A549 (cell line): ENCODE measurements around the gene POLDIP3. TPM values are rescaled to one million over a fixed set of nuclear protein-coding genes. Genes with fewer than 3 reads are reported as not detected.

ENCODE experiments used
- ATAC-seq, 2 experiments: fragments of 200-7000 bp in 1 of 2; fragments of >200 bp in 1 of 2; cut with Nextera tagmentation in 1 of 2; cut with Tn5 transposase in 1 of 2; 3 replicates each; pipeline versions ENCODE4 v1.8.0 to v1.9.1; 2018 to 2020; ENCODE audit warnings: mild to moderate bottlenecking in 1 of 2, moderate library complexity in 1 of 2
- CTCF ChIA-PET: fragments of 300-600 bp; sonication (Branson Sonifier 250); formaldehyde crosslinking; extraction: SDS; loops from one replicate; lab custom pipeline; 2021; ENCODE audit warnings: antibody characterized with exemption, inconsistent platforms; lab: Yijun Ruan, JAX
- POLR2A ChIA-PET: fragments of 350-600 bp; formaldehyde crosslinking; extraction: SDS; loops from one replicate; lab custom pipeline; 2021; ENCODE audit warnings: antibody characterized with exemption, inconsistent platforms; lab: Yijun Ruan, JAX
- DNase-seq, 2 experiments: peaks; one replicate each; pipeline versions ENCODE4 v3.0.0 to v3.0.0-alpha.2; 2011 to 2016; ENCODE audit warnings: low read depth in 1 of 2, low spot score in 1 of 2
- FAIRE-seq: peaks from 2 replicates; lab custom pipeline; 2011; peaks lifted over from hg19 to GRCh38; lab: Jason Lieb, UNC
- H3K27ac ChIP-seq, 2 experiments: fragments of >200 bp; sonication (Bioruptor Twin); formaldehyde crosslinking; 3 replicates each; pipeline ENCODE4 v1.5.1; 2016 to 2017
- H3K4me1 ChIP-seq: fragments of >200 bp; sonication (Bioruptor Twin); formaldehyde crosslinking; 3 replicates; pipeline ENCODE4 v1.6.1; 2016
- H3K4me2 ChIP-seq: fragments of >200 bp; sonication (Bioruptor Twin); formaldehyde crosslinking; 3 replicates; pipeline ENCODE4 v1.6.1; 2016
- H3K4me3 ChIP-seq: fragments of >200 bp; sonication (Bioruptor Twin); formaldehyde crosslinking; 3 replicates; pipeline ENCODE4 v1.5.1; 2016
- H3K9me3 ChIP-seq: fragments of >200 bp; sonication (Bioruptor Twin); formaldehyde crosslinking; 3 replicates; pipeline ENCODE4 v1.6.1; 2016
- CBX2 ChIP-seq: fragments of 200-600 bp; sonication (generic); IDR thresholded peaks from 2 replicates; pipeline ENCODE4 v1.6.1; 2016; ENCODE audit warnings: low read depth, mild to moderate bottlenecking, borderline replicate concordance
- CHD2 ChIP-seq: fragments of 150-350 bp; IDR thresholded peaks from 2 replicates; pipeline ENCODE4 v1.6.1; 2014; ENCODE audit warnings: low read length; ENCODE audit not compliant: partially characterized antibody
- CHD4 ChIP-seq: fragments of 200-600 bp; sonication (generic); IDR thresholded peaks from 2 replicates; pipeline ENCODE4 v1.6.1; 2016; ENCODE audit warnings: antibody characterized with exemption, mild to moderate bottlenecking, borderline replicate concordance
- EHF ChIP-seq: fragments of 250-450 bp; sonication (Bioruptor Pico); IDR thresholded peaks from 2 replicates; pipeline ENCODE4 v1.5.0; 2020; ENCODE audit warnings: mild to moderate bottlenecking
- EHMT2 ChIP-seq: fragments of 200-600 bp; sonication (generic); IDR thresholded peaks from 2 replicates; pipeline ENCODE4 v1.6.1; 2016; ENCODE audit warnings: antibody characterized with exemption, low read depth, mild to moderate bottlenecking, moderate library complexity
- EP300 ChIP-seq, 2 experiments: fragments of >200 bp; sonication (Bioruptor Twin); formaldehyde crosslinking; IDR thresholded peaks; 2 replicates in 1 of 2; 3 replicates in 1 of 2; pipeline ENCODE4 v1.6.1; 2016 to 2017
- ESRRA ChIP-seq: fragments of 150-350 bp; IDR thresholded peaks from 2 replicates; pipeline ENCODE4 v1.6.1; 2014; ENCODE audit warnings: mild to moderate bottlenecking, low read length, borderline replicate concordance
- GATA3 ChIP-seq: IDR thresholded peaks from 2 replicates; pipeline ENCODE4 v1.6.1; 2012; ENCODE audit warnings: borderline replicate concordance
- HOXA7 ChIP-seq: fragments of 250-450 bp; sonication (Bioruptor Pico); IDR thresholded peaks from 2 replicates; pipeline ENCODE4 v1.5.0; 2020; ENCODE audit warnings: mild to moderate bottlenecking, moderate library complexity
- HOXB5 ChIP-seq: fragments of 250-450 bp; sonication (Bioruptor Pico); IDR thresholded peaks from 2 replicates; pipeline ENCODE4 v1.5.0; 2020; ENCODE audit warnings: mild to moderate bottlenecking, moderate library complexity
- JUNB ChIP-seq: fragments of >200 bp; sonication (Bioruptor Twin); formaldehyde crosslinking; IDR thresholded peaks from 2 replicates; pipeline ENCODE4 v1.6.1; 2016
- KDM1A ChIP-seq: fragments of 200-600 bp; sonication (generic); IDR thresholded peaks from 2 replicates; pipeline ENCODE4 v1.6.1; 2016; ENCODE audit warnings: low read depth, mild to moderate bottlenecking
- MAFK ChIP-seq: fragments of 450-650 bp; IDR thresholded peaks from 2 replicates; pipeline ENCODE4 v1.6.1; 2014; ENCODE audit not compliant: partially characterized antibody
- MAZ ChIP-seq: fragments of 150-350 bp; IDR thresholded peaks from 2 replicates; pipeline ENCODE4 v1.6.1; 2014; ENCODE audit warnings: antibody characterized with exemption, low read depth, low read length, borderline replicate concordance
- NPAS2 ChIP-seq: fragments of 250-450 bp; sonication (Bioruptor Pico); IDR thresholded peaks from 2 replicates; pipeline ENCODE4 v1.8.0; 2022; ENCODE audit warnings: mild to moderate bottlenecking, moderate library complexity, borderline replicate concordance
- NR3C1 ChIP-seq: fragments of >200 bp; sonication (Bioruptor Twin); formaldehyde crosslinking; IDR thresholded peaks from 3 replicates; pipeline ENCODE4 v1.6.1; 2017
- PHF8 ChIP-seq: fragments of 200-600 bp; sonication (generic); IDR thresholded peaks from 2 replicates; pipeline ENCODE4 v1.6.1; 2016; ENCODE audit warnings: low read depth, mild to moderate bottlenecking, antibody characterized with exemption, moderate library complexity, borderline replicate concordance
- POLR2A ChIP-seq: IDR thresholded peaks from 2 replicates; pipeline ENCODE4 v1.6.1; 2012; ENCODE audit warnings: mild to moderate bottlenecking, low read length
- RNF2 ChIP-seq: fragments of 200-600 bp; sonication (generic); IDR thresholded peaks from 2 replicates; pipeline ENCODE4 v1.6.1; 2016; ENCODE audit warnings: low read depth, mild to moderate bottlenecking, antibody characterized with exemption, moderate library complexity, borderline replicate concordance
- TFCP2L1 ChIP-seq: fragments of 250-450 bp; sonication (Bioruptor Pico); IDR thresholded peaks from 2 replicates; pipeline ENCODE4 v1.5.0; 2021; ENCODE audit warnings: mild to moderate bottlenecking
- ZFP36 ChIP-seq: fragments of 450-650 bp; IDR thresholded peaks from 2 replicates; pipeline ENCODE4 v1.6.1; 2014; ENCODE audit warnings: borderline replicate concordance; ENCODE audit not compliant: partially characterized antibody
- ZNF302 ChIP-seq: fragments of 250-450 bp; sonication (Bioruptor Pico); IDR thresholded peaks from 2 replicates; pipeline ENCODE4 v1.9.0; 2021; ENCODE audit warnings: inconsistent platforms, mild to moderate bottlenecking, moderate library complexity
- WGBS: methylation state at CpG from one replicate; pipeline ENCODE4 v1.1.6; 2017; ENCODE audit errors: missing lambda C conversion rate; 5-methylcytosine and 5-hydroxymethylcytosine counted together
- polyA plus RNA-seq, 4 experiments: library from polyadenylated mRNA; depleted of rRNA in 3 of 4; stranded (reverse); fragments of >200 nt; fragmentation: RNase III in 1 of 4; extraction: RNeasy Plus Mini Kit Qiagen cat#74134 plus additional on column Dnase treatment in 1 of 4; gene quantifications; 2 replicates in 3 of 4; 3 replicates in 1 of 4; pipeline ENCODE4 v1.2.3, GENCODE V29; 2011 to 2017
- TF ChIP-seq, protein P1 (sequence below): fragments of 250-450 bp; sonication (Bioruptor Pico); IDR thresholded peaks from 2 replicates; pipeline ENCODE4 v1.5.0; 2021; ENCODE audit warnings: mild to moderate bottlenecking, moderate library complexity, borderline replicate concordance
- TF ChIP-seq, protein P2 (sequence below): fragments of 200-600 bp; sonication (generic); IDR thresholded peaks from 2 replicates; pipeline ENCODE4 v1.6.1; 2016; ENCODE audit warnings: antibody characterized with exemption, mild to moderate bottlenecking, moderate library complexity
- TF ChIP-seq, protein P3 (sequence below): fragments of >200 bp; sonication (Bioruptor Twin); formaldehyde crosslinking; IDR thresholded peaks from 2 replicates; pipeline ENCODE4 v1.6.1; 2016

Gene POLDIP3
- polyA plus RNA-seq, 2 of the 4 experiments (the other 2 are of a cell fraction): 31.5 to 31.8 TPM

DNA sequence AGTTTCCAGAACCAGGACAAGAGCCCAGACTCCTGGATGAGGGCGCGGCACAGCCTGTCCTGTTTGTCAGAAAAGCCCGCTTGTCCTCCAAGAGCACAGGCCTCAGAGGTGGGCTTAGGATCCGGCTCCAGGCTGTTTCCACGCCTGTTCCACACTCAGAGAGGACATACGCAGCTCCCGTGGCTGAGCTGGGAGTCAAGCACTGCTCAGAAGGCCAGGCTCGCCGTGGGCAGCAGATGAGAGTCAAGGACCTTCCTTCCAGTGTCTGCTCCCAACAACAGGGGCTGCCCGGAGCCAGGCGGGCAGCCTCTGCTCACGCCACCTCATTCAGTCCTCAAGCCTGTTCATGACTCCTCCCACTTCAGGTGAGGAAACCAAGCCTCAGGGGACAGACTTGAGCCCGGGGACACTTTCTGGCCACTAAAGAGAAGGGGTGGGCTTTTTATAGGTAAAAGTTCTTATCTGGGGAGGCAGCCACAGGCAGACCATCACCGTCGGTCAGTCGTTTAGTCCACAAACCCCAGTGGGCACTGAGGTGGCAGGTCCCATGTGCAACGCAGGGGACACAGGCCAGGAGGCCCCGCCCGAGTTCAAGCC, 30.8 kb upstream of the POLDIP3 start:
- Histone ChIP-seq H3K27ac (no peak overlapping the region), H3K9me3 (no peaks in the 10 kb centered on the region), H3K4me1 (peaks cover 30% of the 10 kb centered on the region), H3K4me3 (no peak overlapping the region), H3K4me2 (no peak overlapping the region)
- POLR2A ChIA-PET: no interaction called here
- DNase-seq: no peak
- ATAC-seq: no peak
- CTCF ChIA-PET: interaction anchor here (1.6 to 1.9 kb wide), 2 partner anchors 24 to 415 kb away, joined by 3 to 6 read pairs; no protein-coding TSS in a partner anchor
- TF ChIP-seq CHD2 (no peak), MAZ (no peak), ESRRA (no peak), RNF2 (no peak), ZNF302 (CRISPR knock-in tag) (no peak), NR3C1 (no peak), CHD4 (no peak), PHF8 (no peak), GATA3 (no peak), MAFK (no peak), HOXB5 (no peak), HOXA7 (CRISPR knock-in tag) (no peak)
- no peak for FAIRE-seq
- WGBS: 68% methylated on average over 10 of the region's 19 CpGs

DNA sequence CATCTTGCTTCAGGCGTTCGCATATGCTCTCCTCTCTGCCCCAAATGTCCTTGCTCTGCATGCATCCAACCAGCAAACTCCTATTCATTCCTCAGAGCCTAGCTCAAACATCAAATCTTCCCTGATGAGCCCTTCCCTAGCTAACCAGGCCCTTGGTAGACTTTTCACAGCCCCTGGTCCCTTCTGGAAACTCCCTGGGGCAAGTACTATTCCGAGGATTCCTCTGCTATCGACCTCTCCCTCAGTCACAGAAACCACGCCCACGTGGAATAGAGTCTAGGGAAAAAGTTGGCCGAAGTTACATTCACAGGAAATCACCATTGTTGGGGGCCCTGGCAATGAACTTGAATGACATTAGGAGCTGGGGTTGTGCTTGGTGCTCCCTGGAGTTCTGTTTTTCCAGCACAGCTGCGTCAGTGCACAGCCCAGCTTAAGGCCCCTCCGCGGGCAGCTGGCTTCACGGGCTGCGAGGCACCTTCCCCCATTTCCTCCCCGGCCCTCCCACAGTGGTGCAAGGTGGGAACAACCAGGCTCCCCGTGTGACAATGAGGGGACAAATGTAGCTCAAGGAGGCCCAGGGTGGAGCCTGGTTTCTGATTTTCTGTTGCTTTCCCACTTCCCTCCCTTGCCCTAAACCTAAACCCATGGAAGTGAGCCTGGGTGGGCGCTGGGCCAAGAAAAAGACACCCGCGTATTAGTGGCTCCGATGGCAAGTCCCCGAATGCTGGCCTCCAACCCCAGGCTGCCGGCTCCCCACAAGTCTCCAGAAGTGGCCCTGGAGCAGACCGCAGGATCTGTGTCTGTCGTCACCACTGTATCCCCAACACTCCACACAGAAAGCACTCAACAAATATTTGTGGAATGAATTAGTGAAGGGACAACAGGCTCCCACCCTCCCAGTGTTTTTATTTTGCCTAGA, 30.0 kb upstream of the POLDIP3 start:
- DNase-seq (no peak), FAIRE-seq (no peak), ATAC-seq (no peak)
- H3K4me2 ChIP-seq: no peak overlapping the region
- H3K27ac ChIP-seq: no peak overlapping the region
- ChIA-PET CTCF (interaction anchor here (0.6 to 1.9 kb wide), 3 partner anchors 24 to 506 kb away, joined by 3 to 6 read pairs (median 3); no protein-coding TSS in a partner anchor), POLR2A (no interaction called here)
- no peaks in the 10 kb centered on the region for H3K9me3 ChIP-seq
- TF ChIP-seq KDM1A (no peak), ZFP36 (no peak), ESRRA (no peak), ZNF302 (CRISPR knock-in tag) (no peak), EHMT2 (no peak), MAFK (no peak), CBX2 (no peak), EP300 (IDR thresholded peaks at IDR 0.05) (no peak), EHF (CRISPR knock-in tag) (no peak), POLR2A (no peak), NPAS2 (CRISPR knock-in tag) (no peak), TFCP2L1 (no peak), JUNB (no peak)
- TF ChIP-seq, protein P1, sequence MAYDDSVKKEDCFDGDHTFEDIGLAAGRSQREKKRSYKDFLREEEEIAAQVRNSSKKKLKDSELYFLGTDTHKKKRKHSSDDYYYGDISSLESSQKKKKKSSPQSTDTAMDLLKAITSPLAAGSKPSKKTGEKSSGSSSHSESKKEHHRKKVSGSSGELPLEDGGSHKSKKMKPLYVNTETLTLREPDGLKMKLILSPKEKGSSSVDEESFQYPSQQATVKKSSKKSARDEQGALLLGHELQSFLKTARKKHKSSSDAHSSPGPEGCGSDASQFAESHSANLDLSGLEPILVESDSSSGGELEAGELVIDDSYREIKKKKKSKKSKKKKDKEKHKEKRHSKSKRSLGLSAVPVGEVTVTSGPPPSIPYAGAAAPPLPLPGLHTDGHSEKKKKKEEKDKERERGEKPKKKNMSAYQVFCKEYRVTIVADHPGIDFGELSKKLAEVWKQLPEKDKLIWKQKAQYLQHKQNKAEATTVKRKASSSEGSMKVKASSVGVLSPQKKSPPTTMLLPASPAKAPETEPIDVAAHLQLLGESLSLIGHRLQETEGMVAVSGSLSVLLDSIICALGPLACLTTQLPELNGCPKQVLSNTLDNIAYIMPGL (CRISPR knock-in tag): no peak
- TF ChIP-seq, protein P2, sequence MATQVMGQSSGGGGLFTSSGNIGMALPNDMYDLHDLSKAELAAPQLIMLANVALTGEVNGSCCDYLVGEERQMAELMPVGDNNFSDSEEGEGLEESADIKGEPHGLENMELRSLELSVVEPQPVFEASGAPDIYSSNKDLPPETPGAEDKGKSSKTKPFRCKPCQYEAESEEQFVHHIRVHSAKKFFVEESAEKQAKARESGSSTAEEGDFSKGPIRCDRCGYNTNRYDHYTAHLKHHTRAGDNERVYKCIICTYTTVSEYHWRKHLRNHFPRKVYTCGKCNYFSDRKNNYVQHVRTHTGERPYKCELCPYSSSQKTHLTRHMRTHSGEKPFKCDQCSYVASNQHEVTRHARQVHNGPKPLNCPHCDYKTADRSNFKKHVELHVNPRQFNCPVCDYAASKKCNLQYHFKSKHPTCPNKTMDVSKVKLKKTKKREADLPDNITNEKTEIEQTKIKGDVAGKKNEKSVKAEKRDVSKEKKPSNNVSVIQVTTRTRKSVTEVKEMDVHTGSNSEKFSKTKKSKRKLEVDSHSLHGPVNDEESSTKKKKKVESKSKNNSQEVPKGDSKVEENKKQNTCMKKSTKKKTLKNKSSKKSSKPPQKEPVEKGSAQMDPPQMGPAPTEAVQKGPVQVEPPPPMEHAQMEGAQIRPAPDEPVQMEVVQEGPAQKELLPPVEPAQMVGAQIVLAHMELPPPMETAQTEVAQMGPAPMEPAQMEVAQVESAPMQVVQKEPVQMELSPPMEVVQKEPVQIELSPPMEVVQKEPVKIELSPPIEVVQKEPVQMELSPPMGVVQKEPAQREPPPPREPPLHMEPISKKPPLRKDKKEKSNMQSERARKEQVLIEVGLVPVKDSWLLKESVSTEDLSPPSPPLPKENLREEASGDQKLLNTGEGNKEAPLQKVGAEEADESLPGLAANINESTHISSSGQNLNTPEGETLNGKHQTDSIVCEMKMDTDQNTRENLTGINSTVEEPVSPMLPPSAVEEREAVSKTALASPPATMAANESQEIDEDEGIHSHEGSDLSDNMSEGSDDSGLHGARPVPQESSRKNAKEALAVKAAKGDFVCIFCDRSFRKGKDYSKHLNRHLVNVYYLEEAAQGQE: no peak
- TF ChIP-seq, protein P3, sequence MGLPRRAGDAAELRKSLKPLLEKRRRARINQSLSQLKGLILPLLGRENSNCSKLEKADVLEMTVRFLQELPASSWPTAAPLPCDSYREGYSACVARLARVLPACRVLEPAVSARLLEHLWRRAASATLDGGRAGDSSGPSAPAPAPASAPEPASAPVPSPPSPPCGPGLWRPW: no peak
- 67% methylated on average over 22 of the region's 22 CpGs for WGBS
- H3K4me1 ChIP-seq: peaks cover 28% of the 10 kb centered on the region
- no peak overlapping the region for H3K4me3 ChIP-seq
